ENCODE data around the gene TOMM5.

The TOMM5 gene

DNA sequence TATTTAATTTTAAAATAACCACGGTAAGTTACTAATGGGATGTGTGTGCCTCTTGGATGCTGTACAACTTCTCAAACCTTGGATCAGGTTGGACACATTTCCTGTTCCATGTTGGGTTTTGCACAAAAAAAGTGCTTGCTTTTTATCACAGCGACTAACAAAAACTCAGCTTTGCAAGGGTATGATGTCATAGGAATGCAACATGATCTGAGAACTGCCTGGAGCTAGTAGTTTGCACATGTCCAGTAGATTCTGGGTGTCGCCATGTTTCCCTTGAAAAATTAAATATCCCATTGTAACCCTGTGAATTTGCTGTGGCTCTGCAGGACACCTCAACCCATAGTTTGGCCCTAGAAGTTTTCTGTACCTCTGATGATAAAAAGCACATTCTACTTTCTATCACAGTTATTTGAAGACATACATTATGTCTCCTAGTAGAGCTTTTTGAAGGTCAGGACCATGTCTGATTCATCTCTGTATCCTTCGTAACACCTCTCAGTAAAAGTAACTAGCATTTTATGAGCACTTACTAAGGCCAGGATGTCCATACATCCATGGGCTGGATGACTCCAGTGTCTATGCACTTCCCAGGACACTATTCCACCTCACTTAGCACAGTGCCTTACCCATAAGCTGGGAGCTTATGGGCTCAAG, 46.8 kb upstream of the TOMM5 start:
- Histone ChIP-seq H3K27ac (ENCODE audit: low read length) (no peak overlapping the region), H2AFZ (ENCODE audit: low read depth, low read length) (no peak overlapping the region), H3K4me3 (ENCODE audit: low read length) (no peak overlapping the region), H3K4me2 (ENCODE audit: low read length) (no peak overlapping the region), H3K9ac (ENCODE audit: low read length) (no peak overlapping the region), H3K9me3 (ENCODE audit: insufficient read depth, low read length) (peaks cover 7% of the 10 kb centered on the region; the same call in 1 of the 2 replicates), H3K27me3 (ENCODE audit: low read depth, low read length) (peaks cover 20% of the 10 kb centered on the region), H4K20me1 (ENCODE audit: insufficient read depth, low read length) (no peaks in the 10 kb centered on the region), H3K36me3 (replicated peaks; ENCODE audit: low read depth, low read length) (no peaks in the 10 kb centered on the region), H3K79me2 (ENCODE audit: low read length) (no peaks in the 10 kb centered on the region), H3K4me1 (ENCODE audit: low read length) (peaks cover 16% of the 10 kb centered on the region)
- no peak for TF ChIP-seq EZH2phosphoT487 (IDR thresholded peaks at IDR 0.05; ENCODE audit: low read depth)
- TF ChIP-seq, protein P1, sequence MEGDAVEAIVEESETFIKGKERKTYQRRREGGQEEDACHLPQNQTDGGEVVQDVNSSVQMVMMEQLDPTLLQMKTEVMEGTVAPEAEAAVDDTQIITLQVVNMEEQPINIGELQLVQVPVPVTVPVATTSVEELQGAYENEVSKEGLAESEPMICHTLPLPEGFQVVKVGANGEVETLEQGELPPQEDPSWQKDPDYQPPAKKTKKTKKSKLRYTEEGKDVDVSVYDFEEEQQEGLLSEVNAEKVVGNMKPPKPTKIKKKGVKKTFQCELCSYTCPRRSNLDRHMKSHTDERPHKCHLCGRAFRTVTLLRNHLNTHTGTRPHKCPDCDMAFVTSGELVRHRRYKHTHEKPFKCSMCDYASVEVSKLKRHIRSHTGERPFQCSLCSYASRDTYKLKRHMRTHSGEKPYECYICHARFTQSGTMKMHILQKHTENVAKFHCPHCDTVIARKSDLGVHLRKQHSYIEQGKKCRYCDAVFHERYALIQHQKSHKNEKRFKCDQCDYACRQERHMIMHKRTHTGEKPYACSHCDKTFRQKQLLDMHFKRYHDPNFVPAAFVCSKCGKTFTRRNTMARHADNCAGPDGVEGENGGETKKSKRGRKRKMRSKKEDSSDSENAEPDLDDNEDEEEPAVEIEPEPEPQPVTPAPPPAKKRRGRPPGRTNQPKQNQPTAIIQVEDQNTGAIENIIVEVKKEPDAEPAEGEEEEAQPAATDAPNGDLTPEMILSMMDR (IDR thresholded peaks at IDR 0.05; ENCODE audit: low read depth, low read length), result no peak

DNA sequence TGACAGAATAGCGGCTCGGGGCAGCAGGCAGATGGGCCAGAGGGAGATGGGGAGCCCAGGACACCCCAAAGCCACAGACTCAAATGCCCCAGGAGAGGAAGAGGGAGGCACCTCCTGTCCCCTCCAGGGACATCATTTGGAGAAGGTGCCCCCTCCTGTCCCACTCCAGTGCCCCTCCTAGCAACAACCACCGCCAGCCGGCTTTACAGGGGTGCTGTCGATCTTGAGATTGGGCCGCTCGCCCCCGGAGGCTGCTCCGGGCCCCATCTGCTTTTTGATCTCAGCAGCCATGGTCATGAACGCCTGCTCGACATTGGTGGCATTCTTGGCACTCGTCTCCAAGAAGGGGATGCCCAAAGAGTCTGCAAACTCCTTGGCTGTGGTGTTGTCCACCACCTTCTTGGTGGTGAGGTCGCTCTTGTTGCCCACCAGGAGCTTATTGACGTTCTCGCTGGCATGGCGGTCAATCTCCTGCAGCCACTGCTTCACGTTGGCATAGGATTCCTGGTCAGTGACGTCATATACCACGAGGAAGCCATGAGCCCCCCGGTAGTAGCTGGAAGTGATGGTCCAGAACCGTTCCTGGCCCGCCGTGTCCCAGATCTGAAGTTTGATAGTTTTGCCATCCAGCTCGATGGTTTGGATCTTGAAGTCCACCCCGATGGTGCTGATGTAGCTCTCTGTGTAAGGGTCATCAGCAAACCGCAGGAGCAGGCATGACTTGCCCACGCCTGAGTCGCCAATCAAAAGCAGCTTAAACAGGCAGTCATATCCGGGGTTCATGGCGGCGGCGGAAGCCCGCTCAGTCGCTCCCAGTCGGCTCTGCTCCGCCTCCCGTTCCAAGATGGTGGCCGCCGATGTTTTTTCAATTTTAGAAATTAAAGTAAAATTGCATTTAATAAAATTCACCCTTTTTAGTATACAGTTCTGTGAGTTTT, 44.4 kb upstream of the TOMM5 start:
- Histone ChIP-seq H3K9me3 (ENCODE audit: insufficient read depth, low read length) (0 out of 2 replicates have a peak, but pooled peaks cover 2% of the 10 kb centered on the region), H3K27me3 (ENCODE audit: low read depth, low read length) (peaks cover 15% of the 10 kb centered on the region), H3K9ac (ENCODE audit: low read length) (no peak overlapping the region), H2AFZ (ENCODE audit: low read depth, low read length) (no peak overlapping the region), H3K79me2 (ENCODE audit: low read length) (no peaks in the 10 kb centered on the region), H3K4me1 (ENCODE audit: low read length) (no peaks in the 10 kb centered on the region), H3K4me3 (ENCODE audit: low read length) (no peak overlapping the region), H3K4me2 (ENCODE audit: low read length) (no peak overlapping the region), H3K27ac (ENCODE audit: low read length) (no peak overlapping the region), H4K20me1 (ENCODE audit: insufficient read depth, low read length) (no peaks in the 10 kb centered on the region), H3K36me3 (replicated peaks; ENCODE audit: low read depth, low read length) (no peaks in the 10 kb centered on the region)
- TF ChIP-seq EZH2phosphoT487 (IDR thresholded peaks at IDR 0.05; ENCODE audit: low read depth), result no peak
- TF ChIP-seq, protein P1 (IDR thresholded peaks at IDR 0.05; ENCODE audit: low read depth, low read length), result no peak

- Histone ChIP-seq H3K36me3 (replicated peaks; ENCODE audit: low read depth, low read length) (no peaks in the 10 kb centered on the region), H3K9ac (ENCODE audit: low read length) (no peak overlapping the region), H4K20me1 (ENCODE audit: insufficient read depth, low read length) (no peaks in the 10 kb centered on the region), H3K9me3 (ENCODE audit: insufficient read depth, low read length) (no peaks in the 10 kb centered on the region), H3K4me3 (ENCODE audit: low read length) (no peak overlapping the region), H2AFZ (ENCODE audit: low read depth, low read length) (no peak overlapping the region), H3K4me2 (ENCODE audit: low read length) (no peak overlapping the region), H3K27me3 (ENCODE audit: low read depth, low read length) (peaks cover 8% of the 10 kb centered on the region), H3K79me2 (ENCODE audit: low read length) (no peaks in the 10 kb centered on the region), H3K27ac (ENCODE audit: low read length) (no peak overlapping the region), H3K4me1 (ENCODE audit: low read length) (no peaks in the 10 kb centered on the region)
- TF ChIP-seq, protein P1 (IDR thresholded peaks at IDR 0.05; ENCODE audit: low read depth, low read length), result no peak
- TF ChIP-seq EZH2phosphoT487 (IDR thresholded peaks at IDR 0.05; ENCODE audit: low read depth), result no peak
These were observed 43.4 kb upstream of the TOMM5 start for GRCh38 chr9:37635808-37636207.

- no peaks in the 10 kb centered on the region for H4K20me1 ChIP-seq (ENCODE audit: insufficient read depth, low read length)
- H3K27ac ChIP-seq (ENCODE audit: low read length), result no peak overlapping the region
- H3K9me3 ChIP-seq (ENCODE audit: insufficient read depth, low read length), result no peaks in the 10 kb centered on the region
- H3K9ac ChIP-seq (ENCODE audit: low read length), result no peak overlapping the region
- peaks cover 7% of the 10 kb centered on the region for H3K27me3 ChIP-seq (ENCODE audit: low read depth, low read length)
- H3K4me2 ChIP-seq (ENCODE audit: low read length), result no peak overlapping the region
- no peaks in the 10 kb centered on the region for H3K4me1 ChIP-seq (ENCODE audit: low read length)
- no peak for TF ChIP-seq EZH2phosphoT487 (IDR thresholded peaks at IDR 0.05; ENCODE audit: low read depth)
- TF ChIP-seq, protein P1 (IDR thresholded peaks at IDR 0.05; ENCODE audit: low read depth, low read length), result no peak
- H3K79me2 ChIP-seq (ENCODE audit: low read length), result no peaks in the 10 kb centered on the region
- no peaks in the 10 kb centered on the region for H3K36me3 ChIP-seq (replicated peaks; ENCODE audit: low read depth, low read length)
- H2AFZ ChIP-seq (ENCODE audit: low read depth, low read length), result no peak overlapping the region
- H3K4me3 ChIP-seq (ENCODE audit: low read length), result no peak overlapping the region
These were observed 40.1 kb upstream of the TOMM5 start for GRCh38 chr9:37632479-37632878.

All from OCI-LY3 (cell line).